ENCODE measurements around the gene GOSR1. TPM values are rescaled to one million over a fixed set of nuclear protein-coding genes. Genes with fewer than 3 reads are reported as not detected.
"Not testable (repeated sequence)": the region's sequence is repeated elsewhere in the genome, so short reads cannot be mapped to it uniquely, and the experiment has no call there.

Gene GOSR1
- total RNA-seq, 1 donor from 2014 or later, result 20.5 TPM

GRCh38 chr17:30505868-30506417 lies 28.7 kb downstream of the GOSR1 start:
- DNase-seq (ENCODE audit: low read depth), result no peak

- no peak for DNase-seq (ENCODE audit: low read depth)
These were observed 29.3 kb downstream of the GOSR1 start for GRCh38 chr17:30506481-30506880.

GRCh38 chr17:30513346-30513745 lies 36.1 kb downstream of the GOSR1 start:
- DNase-seq (ENCODE audit: low read depth), result no peak

GRCh38 chr17:30514895-30515596 lies 37.8 kb downstream of the GOSR1 start:
- no peak for DNase-seq (ENCODE audit: low read depth)

GRCh38 chr17:30517786-30518185 lies 40.6 kb downstream of the GOSR1 start:
- DNase-seq (ENCODE audit: low read depth), result no peak

- DNase-seq (ENCODE audit: low read depth), result peak; percentile 52
These were observed 42.0 kb downstream of the GOSR1 start for GRCh38 chr17:30519166-30519565.

GRCh38 chr17:30519707-30520106 lies 42.5 kb downstream of the GOSR1 start:
- peak; percentile 80 for DNase-seq (ENCODE audit: low read depth)

GRCh38 chr17:30520436-30520835 lies 43.2 kb downstream of the GOSR1 start:
- peak; percentile 53 for DNase-seq (ENCODE audit: low read depth)

- DNase-seq (ENCODE audit: low read depth), result no peak
These were observed 43.7 kb downstream of the GOSR1 start for GRCh38 chr17:30520882-30521281.

- DNase-seq (ENCODE audit: low read depth), result no peak
These were observed 44.6 kb downstream of the GOSR1 start for GRCh38 chr17:30521766-30522165.

- DNase-seq (ENCODE audit: low read depth), result not testable (repeated sequence)
These were observed 46.0 kb downstream of the GOSR1 start for GRCh38 chr17:30523236-30523635.

GRCh38 chr17:30524847-30525246 lies 47.6 kb downstream of the GOSR1 start:
- peak; percentile 76 for DNase-seq (ENCODE audit: low read depth)

GRCh38 chr17:30526401-30526800 lies 49.2 kb downstream of the GOSR1 start:
- DNase-seq (ENCODE audit: low read depth), result no peak

GRCh38 chr17:30528701-30529100 lies 51.5 kb downstream of the GOSR1 start:
- not testable (repeated sequence) for DNase-seq (ENCODE audit: low read depth)

- DNase-seq (ENCODE audit: low read depth), result no peak
These were observed 53.3 kb downstream of the GOSR1 start for GRCh38 chr17:30530346-30531025.

GRCh38 chr17:30532871-30533270 lies 55.7 kb downstream of the GOSR1 start:
- no peak for DNase-seq (ENCODE audit: low read depth)

GRCh38 chr17:30534298-30534697 lies 57.1 kb downstream of the GOSR1 start:
- no peak for DNase-seq (ENCODE audit: low read depth)

- no peak for DNase-seq (ENCODE audit: low read depth)
These were observed 58.0 kb downstream of the GOSR1 start for GRCh38 chr17:30534938-30535921.

GRCh38 chr17:30536846-30537245 lies 59.6 kb downstream of the GOSR1 start:
- DNase-seq (ENCODE audit: low read depth), result not testable (repeated sequence)

GRCh38 chr17:30537667-30538066 lies 60.5 kb downstream of the GOSR1 start:
- DNase-seq (ENCODE audit: low read depth), result not testable (repeated sequence)

- DNase-seq (ENCODE audit: low read depth), result no peak
These were observed 64.6 kb downstream of the GOSR1 start for GRCh38 chr17:30541802-30542201.

Data from myocyte (in vitro differentiated cells).